K562 (cell line): ENCODE measurements around the gene UCP3. TPM values are rescaled to one million over a fixed set of nuclear protein-coding genes. Genes with fewer than 3 reads are reported as not detected.

Experiments used
- KDM2B ChIP-seq: fragments of 250-450 bp; sonication (Bioruptor Pico); IDR thresholded peaks from 2 replicates; pipeline ENCODE4 v1.8.0; 2021; ENCODE audit warnings: mild to moderate bottlenecking, moderate library complexity
- NR3C1 ChIP-seq: sonication (generic); formaldehyde crosslinking; IDR thresholded peaks from 2 replicates; pipeline ENCODE4 v1.8.1; 2022; ENCODE audit warnings: missing genetic modification reagents
- SUPT5H ChIP-seq: fragments of 450-650 bp; IDR thresholded peaks from 2 replicates; pipeline ENCODE4 v1.6.1; 2016
- ZMIZ1 ChIP-seq, 2 experiments: fragments of 150-350 bp in 1 of 2; IDR thresholded peaks; 2 replicates each; pipeline ENCODE4 v1.6.1; 2012 to 2016; ENCODE audit warnings: low read depth in 2 of 2, low read length in 2 of 2, mild to moderate bottlenecking in 1 of 2, moderate library complexity in 1 of 2
- ZNF766 ChIP-seq: fragments of 200-800 bp; sonication (Bioruptor generic); conservative IDR thresholded peaks from 2 replicates; pipeline ENCODE4 v1.6.1; 2016; ENCODE audit warnings: missing genetic modification characterization, missing compliant biosample characterization
- polyA plus RNA-seq, 8 experiments: library from polyadenylated mRNA; depleted of rRNA in 4 of 8; stranded (reverse) in 5 of 8; unstranded in 3 of 8; fragments of >200 nt; fragmentation: Nextera tagmentation in 2 of 8; fragmentation: Illumina TruSeq in 1 of 8; extraction: Ambion mirVana in 2 of 8; extraction: Trizol in 1 of 8; gene quantifications; 2 replicates each; pipeline versions ENCODE4 v1.2.1 to v1.2.3, GENCODE V29; 2011 to 2014; ENCODE audit warnings: inconsistent platforms in 1 of 8, missing spikeins in 1 of 8
- total RNA-seq, 7 experiments: library from RNA; depleted of rRNA in 6 of 7; stranded (reverse); fragments of >200 nt in 6 of 7; fragmentation: Illumina TruSeq in 2 of 7; extraction: Trizol in 2 of 7; gene quantifications; 2 replicates each; pipeline versions ENCODE4 v1.2.1 to v1.2.3, GENCODE V29; 2011 to 2021; ENCODE audit warnings: low replicate concordance in 1 of 7
- TF ChIP-seq, protein P1 (sequence below), 2 experiments: fragments of 450-650 bp in 1 of 2; IDR thresholded peaks; 2 replicates each; pipeline ENCODE4 v1.6.1; 2011 to 2017; ENCODE audit warnings: low read depth in 2 of 2, antibody characterized with exemption in 1 of 2, borderline replicate concordance in 1 of 2, low read length in 1 of 2, mild to moderate bottlenecking in 1 of 2, mixed read lengths in 1 of 2; ENCODE audit not compliant: control insufficient read depth in 1 of 2
- TF ChIP-seq, protein P2 (sequence below): fragments of 450-650 bp; IDR thresholded peaks from 2 replicates; pipeline ENCODE4 v1.6.1; 2016; ENCODE audit warnings: low read depth
- TF ChIP-seq, protein P3 (sequence below): fragments of 450-650 bp; formaldehyde crosslinking; IDR thresholded peaks from 2 replicates; pipeline ENCODE4 v1.4.0; 2022; ENCODE audit warnings: missing genetic modification characterization

UCP3 gene
- total and polyA plus RNA-seq, 9 of the 15 experiments (the other 6 are each of a cell fraction or from before 2014, with no cell fraction given), result 0.05 to 0.65 (median 0.25) TPM; not detected in 2

DNA sequence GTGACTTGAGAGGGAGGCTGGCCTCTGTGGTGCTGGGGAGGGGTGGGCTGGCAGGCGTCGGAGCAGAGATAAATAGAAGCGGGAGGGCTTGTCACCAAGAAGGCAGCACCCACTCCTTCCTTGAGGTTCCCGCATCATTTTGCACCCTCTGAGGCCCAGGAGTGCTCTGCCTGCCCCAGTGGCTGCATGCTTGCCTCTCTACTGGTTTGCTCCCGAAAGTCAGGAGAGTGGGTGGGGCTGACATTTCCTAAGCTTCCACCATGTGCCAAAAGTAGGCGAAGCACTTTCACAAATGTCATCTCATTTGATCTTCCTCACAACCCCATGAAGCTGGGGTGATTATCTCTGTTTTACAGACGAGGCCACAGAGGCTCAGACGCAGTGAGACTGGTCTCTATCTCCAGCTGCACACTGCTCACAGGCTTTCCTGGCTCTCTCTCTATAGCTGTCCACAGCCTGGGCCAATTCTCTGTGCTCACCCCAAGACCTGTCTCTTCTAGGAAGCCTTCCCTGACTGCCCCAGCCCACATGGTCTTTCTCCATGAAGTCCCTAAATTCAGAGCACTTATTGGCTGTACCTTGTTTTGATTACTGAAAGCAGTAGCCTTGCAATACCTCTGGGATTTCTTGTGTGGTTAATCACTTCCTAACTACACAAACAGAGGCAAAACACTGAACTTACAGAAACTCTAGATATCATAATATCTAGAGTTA is 2.6 kb upstream of the UCP3 start (continued):
- TF ChIP-seq, protein P1, sequence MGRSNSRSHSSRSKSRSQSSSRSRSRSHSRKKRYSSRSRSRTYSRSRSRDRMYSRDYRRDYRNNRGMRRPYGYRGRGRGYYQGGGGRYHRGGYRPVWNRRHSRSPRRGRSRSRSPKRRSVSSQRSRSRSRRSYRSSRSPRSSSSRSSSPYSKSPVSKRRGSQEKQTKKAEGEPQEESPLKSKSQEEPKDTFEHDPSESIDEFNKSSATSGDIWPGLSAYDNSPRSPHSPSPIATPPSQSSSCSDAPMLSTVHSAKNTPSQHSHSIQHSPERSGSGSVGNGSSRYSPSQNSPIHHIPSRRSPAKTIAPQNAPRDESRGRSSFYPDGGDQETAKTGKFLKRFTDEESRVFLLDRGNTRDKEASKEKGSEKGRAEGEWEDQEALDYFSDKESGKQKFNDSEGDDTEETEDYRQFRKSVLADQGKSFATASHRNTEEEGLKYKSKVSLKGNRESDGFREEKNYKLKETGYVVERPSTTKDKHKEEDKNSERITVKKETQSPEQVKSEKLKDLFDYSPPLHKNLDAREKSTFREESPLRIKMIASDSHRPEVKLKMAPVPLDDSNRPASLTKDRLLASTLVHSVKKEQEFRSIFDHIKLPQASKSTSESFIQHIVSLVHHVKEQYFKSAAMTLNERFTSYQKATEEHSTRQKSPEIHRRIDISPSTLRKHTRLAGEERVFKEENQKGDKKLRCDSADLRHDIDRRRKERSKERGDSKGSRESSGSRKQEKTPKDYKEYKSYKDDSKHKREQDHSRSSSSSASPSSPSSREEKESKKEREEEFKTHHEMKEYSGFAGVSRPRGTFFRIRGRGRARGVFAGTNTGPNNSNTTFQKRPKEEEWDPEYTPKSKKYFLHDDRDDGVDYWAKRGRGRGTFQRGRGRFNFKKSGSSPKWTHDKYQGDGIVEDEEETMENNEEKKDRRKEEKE (IDR thresholded peaks at IDR 0.05; ENCODE audit: borderline replicate concordance in 1 of 2, control insufficient read depth in 1 of 2, low read depth in 2 of 2, low read length in 1 of 2), result 0 out of 4 replicates have a peak, but pooled peaks of 1 of the 2 experiments have one; percentile 86
- TF ChIP-seq ZMIZ1 (IDR thresholded peaks at IDR 0.05; ENCODE audit: low read depth in 2 of 2, low read length in 2 of 2) (peak in 1 of 2 experiments; percentile 96; a peak in 2 of 4 replicates), NR3C1 (no peak), SUPT5H (no peak), ZNF766 (peak; percentile 92), KDM2B (CRISPR knock-in tag) (no peak)
- TF ChIP-seq, protein P2, sequence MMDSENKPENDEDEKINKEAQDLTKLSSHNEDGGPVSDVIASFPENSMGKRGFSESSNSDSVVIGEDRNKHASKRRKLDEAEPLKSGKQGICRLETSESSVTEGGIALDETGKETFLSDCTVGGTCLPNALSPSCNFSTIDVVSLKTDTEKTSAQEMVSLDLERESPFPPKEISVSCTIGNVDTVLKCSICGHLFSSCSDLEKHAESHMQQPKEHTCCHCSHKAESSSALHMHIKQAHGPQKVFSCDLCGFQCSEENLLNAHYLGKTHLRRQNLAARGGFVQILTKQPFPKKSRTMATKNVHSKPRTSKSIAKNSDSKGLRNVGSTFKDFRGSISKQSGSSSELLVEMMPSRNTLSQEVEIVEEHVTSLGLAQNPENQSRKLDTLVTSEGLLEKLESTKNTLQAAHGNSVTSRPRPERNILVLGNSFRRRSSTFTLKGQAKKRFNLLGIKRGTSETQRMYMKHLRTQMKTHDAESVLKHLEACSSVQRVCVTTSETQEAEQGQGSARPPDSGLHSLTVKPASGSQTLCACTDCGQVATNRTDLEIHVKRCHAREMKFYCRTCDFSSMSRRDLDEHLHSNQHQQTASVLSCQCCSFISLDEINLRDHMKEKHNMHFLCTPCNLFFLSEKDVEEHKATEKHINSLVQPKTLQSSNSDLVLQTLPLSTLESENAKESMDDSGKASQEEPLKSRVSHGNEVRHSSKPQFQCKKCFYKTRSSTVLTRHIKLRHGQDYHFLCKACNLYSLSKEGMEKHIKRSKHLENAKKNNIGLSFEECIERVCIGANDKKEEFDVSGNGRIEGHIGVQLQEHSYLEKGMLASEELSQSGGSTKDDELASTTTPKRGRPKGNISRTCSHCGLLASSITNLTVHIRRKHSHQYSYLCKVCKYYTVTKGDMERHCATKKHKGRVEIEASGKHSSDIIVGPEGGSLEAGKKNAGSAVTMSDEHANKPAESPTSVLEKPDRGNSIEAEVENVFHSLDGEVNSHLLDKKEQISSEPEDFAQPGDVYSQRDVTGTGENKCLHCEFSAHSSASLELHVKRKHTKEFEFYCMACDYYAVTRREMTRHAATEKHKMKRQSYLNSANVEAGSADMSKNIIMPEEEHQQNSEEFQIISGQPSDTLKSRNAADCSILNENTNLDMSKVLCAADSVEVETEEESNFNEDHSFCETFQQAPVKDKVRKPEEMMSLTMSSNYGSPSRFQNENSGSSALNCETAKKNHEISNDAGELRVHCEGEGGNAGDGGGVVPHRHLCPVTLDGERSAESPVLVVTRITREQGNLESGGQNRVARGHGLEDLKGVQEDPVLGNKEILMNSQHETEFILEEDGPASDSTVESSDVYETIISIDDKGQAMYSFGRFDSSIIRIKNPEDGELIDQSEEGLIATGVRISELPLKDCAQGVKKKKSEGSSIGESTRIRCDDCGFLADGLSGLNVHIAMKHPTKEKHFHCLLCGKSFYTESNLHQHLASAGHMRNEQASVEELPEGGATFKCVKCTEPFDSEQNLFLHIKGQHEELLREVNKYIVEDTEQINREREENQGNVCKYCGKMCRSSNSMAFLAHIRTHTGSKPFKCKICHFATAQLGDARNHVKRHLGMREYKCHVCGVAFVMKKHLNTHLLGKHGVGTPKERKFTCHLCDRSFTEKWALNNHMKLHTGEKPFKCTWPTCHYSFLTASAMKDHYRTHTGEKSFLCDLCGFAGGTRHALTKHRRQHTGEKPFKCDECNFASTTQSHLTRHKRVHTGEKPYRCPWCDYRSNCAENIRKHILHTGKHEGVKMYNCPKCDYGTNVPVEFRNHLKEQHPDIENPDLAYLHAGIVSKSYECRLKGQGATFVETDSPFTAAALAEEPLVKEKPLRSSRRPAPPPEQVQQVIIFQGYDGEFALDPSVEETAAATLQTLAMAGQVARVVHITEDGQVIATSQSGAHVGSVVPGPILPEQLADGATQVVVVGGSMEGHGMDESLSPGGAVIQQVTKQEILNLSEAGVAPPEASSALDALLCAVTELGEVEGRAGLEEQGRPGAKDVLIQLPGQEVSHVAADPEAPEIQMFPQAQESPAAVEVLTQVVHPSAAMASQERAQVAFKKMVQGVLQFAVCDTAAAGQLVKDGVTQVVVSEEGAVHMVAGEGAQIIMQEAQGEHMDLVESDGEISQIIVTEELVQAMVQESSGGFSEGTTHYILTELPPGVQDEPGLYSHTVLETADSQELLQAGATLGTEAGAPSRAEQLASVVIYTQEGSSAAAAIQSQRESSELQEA, result no peak
- TF ChIP-seq, protein P3, sequence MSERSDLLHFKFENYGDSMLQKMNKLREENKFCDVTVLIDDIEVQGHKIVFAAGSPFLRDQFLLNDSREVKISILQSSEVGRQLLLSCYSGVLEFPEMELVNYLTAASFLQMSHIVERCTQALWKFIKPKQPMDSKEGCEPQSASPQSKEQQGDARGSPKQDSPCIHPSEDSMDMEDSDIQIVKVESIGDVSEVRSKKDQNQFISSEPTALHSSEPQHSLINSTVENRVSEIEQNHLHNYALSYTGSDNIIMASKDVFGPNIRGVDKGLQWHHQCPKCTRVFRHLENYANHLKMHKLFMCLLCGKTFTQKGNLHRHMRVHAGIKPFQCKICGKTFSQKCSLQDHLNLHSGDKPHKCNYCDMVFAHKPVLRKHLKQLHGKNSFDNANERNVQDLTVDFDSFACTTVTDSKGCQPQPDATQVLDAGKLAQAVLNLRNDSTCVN (CRISPR knock-in tag), result no peak
